ENCODE measurements around the gene NFXL1.

Gene NFXL1

GRCh38 chr4:47835494-47835893, 78.9 kb downstream of the NFXL1 start:
- DNase-seq (ENCODE audit: low read depth in 2 of 2): no peak

GRCh38 chr4:47831026-47831679, 83.2 kb downstream of the NFXL1 start:
- DNase-seq (ENCODE audit: low read depth in 2 of 2): no peak

GRCh38 chr4:47830265-47831025, 83.9 kb downstream of the NFXL1 start:
- DNase-seq (ENCODE audit: low read depth in 2 of 2): no peak

- DNase-seq (ENCODE audit: low read depth in 2 of 2): no peak
Measured at GRCh38 chr4:47829438-47829837, 84.9 kb downstream of the NFXL1 start.

GRCh38 chr4:47827343-47828047, 86.9 kb downstream of the NFXL1 start:
- no peak for DNase-seq (ENCODE audit: low read depth in 2 of 2)

- no peak for DNase-seq (ENCODE audit: low read depth in 2 of 2)
Measured at GRCh38 chr4:47824840-47825239, 89.5 kb downstream of the NFXL1 start.

- no peak for DNase-seq (ENCODE audit: low read depth in 2 of 2)
Measured at GRCh38 chr4:47819178-47819577, 95.2 kb downstream of the NFXL1 start.

GRCh38 chr4:47817275-47817674, 97.1 kb downstream of the NFXL1 start:
- no peak for DNase-seq (ENCODE audit: low read depth in 2 of 2)

GRCh38 chr4:47816748-47817147, 97.6 kb downstream of the NFXL1 start:
- no peak for DNase-seq (ENCODE audit: low read depth in 2 of 2)

- no peak for DNase-seq (ENCODE audit: low read depth in 2 of 2)
Measured at GRCh38 chr4:47814618-47815295, 99.6 kb downstream of the NFXL1 start.

GRCh38 chr4:47809654-47810203, 104.7 kb downstream of the NFXL1 start:
- DNase-seq (ENCODE audit: low read depth in 2 of 2): no peak

- DNase-seq (ENCODE audit: low read depth in 2 of 2): no peak
Measured at GRCh38 chr4:47804598-47804997, 109.8 kb downstream of the NFXL1 start.

GRCh38 chr4:47801481-47802002, 112.8 kb downstream of the NFXL1 start:
- DNase-seq (ENCODE audit: low read depth in 2 of 2): no peak

GRCh38 chr4:47798165-47798564, 116.2 kb downstream of the NFXL1 start:
- no peak for DNase-seq (ENCODE audit: low read depth in 2 of 2)
